ENCODE measurements around the gene ART4. TPM values are rescaled to one million over a fixed set of nuclear protein-coding genes. Genes with fewer than 3 reads are reported as not detected.

Gene ART4
- total RNA-seq, 2 donors from 2014 or later = 5.4 to 11.8 TPM

DNA sequence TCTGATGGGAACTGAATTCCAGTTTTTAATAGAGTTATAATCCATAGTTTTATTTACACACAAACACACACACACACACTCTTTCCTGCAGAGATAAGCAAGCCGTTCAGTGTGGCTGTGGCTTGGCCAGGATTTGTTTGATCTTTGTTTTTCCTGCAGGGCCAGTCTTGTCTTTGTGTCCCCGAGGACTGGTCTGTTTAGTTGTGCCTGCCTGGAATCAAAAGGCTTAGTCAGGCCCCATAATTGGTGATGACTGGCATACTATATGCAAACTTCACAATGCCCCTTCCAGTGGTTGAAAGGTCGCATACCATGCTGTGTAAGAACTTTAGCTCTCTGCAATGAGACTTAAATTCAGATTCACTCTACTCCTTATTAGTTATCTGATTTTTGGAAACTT is 66.1 kb downstream of the ART4 start:
- intact Hi-C loops (cut with DNase I) = no loop called here
- no peak for DNase-seq
- no peak for ATAC-seq

DNA sequence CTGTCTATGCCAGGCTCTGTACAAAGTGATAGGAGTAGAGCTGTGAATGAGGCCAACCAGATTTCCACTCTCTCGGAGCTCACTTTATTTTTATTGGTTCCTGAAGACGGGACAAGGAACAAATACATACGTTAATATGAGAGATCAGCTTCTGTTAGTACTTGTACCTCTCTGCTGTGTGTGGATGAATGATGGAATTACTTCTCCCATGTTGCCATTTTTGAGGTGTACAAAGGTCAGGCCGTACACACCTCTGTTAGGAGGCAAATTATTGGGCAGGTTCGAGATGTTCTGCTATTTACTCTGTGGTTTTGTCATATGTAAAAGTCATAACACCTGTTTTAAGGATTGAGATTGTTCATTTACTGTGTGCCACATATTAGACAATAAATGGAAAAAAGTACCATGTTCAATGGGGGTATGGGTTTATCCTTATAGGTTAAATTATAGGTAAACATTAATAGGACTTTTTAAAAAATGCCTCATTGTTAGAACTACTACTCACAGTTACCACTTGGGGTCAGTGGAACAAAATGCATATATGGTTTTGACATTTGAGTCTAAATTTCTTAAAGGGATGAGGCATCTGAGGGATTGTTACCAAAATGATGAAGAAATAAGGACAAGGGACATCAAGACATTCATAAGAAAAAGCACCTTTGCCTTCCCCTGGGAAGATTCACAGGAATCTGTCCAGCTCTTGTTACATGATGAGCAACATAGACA is 66.9 kb downstream of the ART4 start:
- DNase-seq (no peak), ATAC-seq (no peak)
- intact Hi-C loops (cut with DNase I) = no loop called here

DNA sequence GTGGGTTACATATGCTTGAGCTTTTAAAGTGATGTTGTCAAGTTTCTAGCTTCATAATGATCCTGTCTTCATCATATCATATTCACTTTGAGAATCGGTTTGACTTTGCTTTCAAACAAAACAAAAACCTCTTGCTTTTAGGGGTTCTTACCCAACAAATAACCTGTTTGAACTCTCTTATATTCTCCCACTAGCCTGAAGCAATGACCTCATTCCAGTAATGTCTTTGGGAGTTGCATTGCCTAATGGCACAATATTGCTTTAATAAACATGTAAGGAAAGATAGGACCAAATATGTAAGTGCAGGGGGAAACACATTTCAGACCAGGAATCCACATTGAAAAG is 67.7 kb downstream of the ART4 start:
- no peak for ATAC-seq
- intact Hi-C loops (cut with DNase I) = loop anchor here in 1 of 2 donors (2.0 kb wide), 1 partner anchor 27 kb away; the partner anchor contains the start of genes C12orf60 and WBP11
- DNase-seq = no peak

Other genes with a start within 250 kb of the ART4 start
- gene GUCY2C, start 146.9 kb downstream of the ART4 start, total RNA-seq = not detected
- gene WBP11, start 40.0 kb downstream of the ART4 start, total RNA-seq = 10 to 100 TPM; 41.0 to 56.0 TPM
- 1 to 10 TPM in 1 of 2 donors, under 1 TPM in 1; 0.94 to 1.1 TPM for gene C12orf60, start 39.9 kb downstream of the ART4 start, total RNA-seq
- under 1 TPM; 0.29 to 0.44 TPM for gene SMCO3, start 29.3 kb downstream of the ART4 start, total RNA-seq
- 1,000 to 10,000 TPM; 1,159 to 1,325 TPM for gene MGP, start 42.3 kb upstream of the ART4 start, total RNA-seq
- gene ERP27, start 95.0 kb upstream of the ART4 start, total RNA-seq = under 1 TPM; 0.18 to 0.44 TPM
- gene ARHGDIB, start 118.1 kb upstream of the ART4 start, total RNA-seq = 100 to 1,000 TPM in 1 of 2 donors, 10 to 100 TPM in 1; 80.0 to 118 TPM
- gene PDE6H, start 129.5 kb upstream of the ART4 start, total RNA-seq = not detected